Measurements from ENCODE around the gene PKDCC. TPM values are rescaled to one million over a fixed set of nuclear protein-coding genes. Genes with fewer than 3 reads are reported as not detected.

The PKDCC gene
- total RNA-seq, 1 donor from 2014 or later = not detected

GRCh38 chr2:42095923-42096408 lies 48.1 kb downstream of the PKDCC start:
- Mint-ChIP-seq H3K9me3 (peaks cover 13% of the 10 kb centered on the region), H3K4me1 (ENCODE audit: low read depth) (peaks cover 46% of the 10 kb centered on the region), H3K27ac (no peak overlapping the region), H3K4me3 (no peak overlapping the region), H3K27me3 (ENCODE audit: insufficient read depth) (peaks cover 18% of the 10 kb centered on the region), H3K36me3 (ENCODE audit: low read depth) (peaks cover 7% of the 10 kb centered on the region)
- DNase-seq (ENCODE audit: low spot score) = peak; percentile 46
- intact Hi-C loops (cut with micrococcal nuclease) = loop anchor here (1.0 to 10.0 kb wide), 6 partner anchors 73 to 569 kb away; partner anchors contain the start of genes EML4 and KCNG3

GRCh38 chr2:42096869-42097591 lies 49.2 kb downstream of the PKDCC start:
- DNase-seq (ENCODE audit: low spot score) = no peak
- H3K9me3 Mint-ChIP-seq = peaks cover 13% of the 10 kb centered on the region
- intact Hi-C loops (cut with micrococcal nuclease) = loop anchor here (1.0 to 10.0 kb wide), 6 partner anchors 72 to 568 kb away; partner anchors contain the start of genes EML4 and KCNG3
- H3K4me1 Mint-ChIP-seq (ENCODE audit: low read depth) = peaks cover 51% of the 10 kb centered on the region
- no peak overlapping the region for H3K27ac Mint-ChIP-seq
- peaks cover 7% of the 10 kb centered on the region for H3K36me3 Mint-ChIP-seq (ENCODE audit: low read depth)
- H3K4me3 Mint-ChIP-seq = no peak overlapping the region
- peaks cover 8% of the 10 kb centered on the region for H3K27me3 Mint-ChIP-seq (ENCODE audit: insufficient read depth)

- peaks cover 13% of the 10 kb centered on the region for H3K9me3 Mint-ChIP-seq
- peaks cover under 1% of the 10 kb centered on the region for H3K27me3 Mint-ChIP-seq (ENCODE audit: insufficient read depth)
- peaks cover 7% of the 10 kb centered on the region for H3K36me3 Mint-ChIP-seq (ENCODE audit: low read depth)
- peak overlapping the region; percentile 23 for H3K4me3 Mint-ChIP-seq
- H3K27ac Mint-ChIP-seq = peak overlapping the region; percentile 59
- DNase-seq (ENCODE audit: low spot score) = no peak
- peaks cover 55% of the 10 kb centered on the region for H3K4me1 Mint-ChIP-seq (ENCODE audit: low read depth)
- intact Hi-C loops (cut with micrococcal nuclease) = loop anchor here (5.0 to 10.0 kb wide), 2 partner anchors 393 to 566 kb away; partner anchors contain the start of gene KCNG3
Measured at GRCh38 chr2:42098571-42099437, 51.0 kb downstream of the PKDCC start.

GRCh38 chr2:42099438-42100173 lies 51.8 kb downstream of the PKDCC start:
- peaks cover 13% of the 10 kb centered on the region for H3K9me3 Mint-ChIP-seq
- intact Hi-C loops (cut with micrococcal nuclease) = loop anchor here (5.0 to 10.0 kb wide), 4 partner anchors 393 to 1035 kb away; partner anchors contain the start of gene KCNG3
- H3K27me3 Mint-ChIP-seq (ENCODE audit: insufficient read depth) = no peaks in the 10 kb centered on the region
- peaks cover 55% of the 10 kb centered on the region for H3K4me1 Mint-ChIP-seq (ENCODE audit: low read depth)
- H3K4me3 Mint-ChIP-seq = peak overlapping the region; percentile 23
- DNase-seq (ENCODE audit: low spot score) = no peak
- peak overlapping the region; percentile 53 for H3K27ac Mint-ChIP-seq
- H3K36me3 Mint-ChIP-seq (ENCODE audit: low read depth) = peaks cover 7% of the 10 kb centered on the region

- Mint-ChIP-seq H3K4me3 (peak overlapping the region; percentile 6), H3K27me3 (ENCODE audit: insufficient read depth) (no peaks in the 10 kb centered on the region), H3K27ac (peak overlapping the region; percentile 61), H3K4me1 (ENCODE audit: low read depth) (peaks cover 54% of the 10 kb centered on the region), H3K9me3 (peaks cover 13% of the 10 kb centered on the region), H3K36me3 (ENCODE audit: low read depth) (peaks cover 8% of the 10 kb centered on the region)
- intact Hi-C loops (cut with micrococcal nuclease) = loop anchor here (5.0 to 10.0 kb wide), 2 partner anchors 707 to 1034 kb away; no protein-coding TSS in a partner anchor
- no peak for DNase-seq (ENCODE audit: low spot score)
Measured at GRCh38 chr2:42100683-42101205, 52.9 kb downstream of the PKDCC start.

GRCh38 chr2:42101206-42102023 lies 53.6 kb downstream of the PKDCC start:
- Mint-ChIP-seq H3K27ac (peak overlapping the region; percentile 94), H3K27me3 (ENCODE audit: insufficient read depth) (no peaks in the 10 kb centered on the region), H3K9me3 (peaks cover 13% of the 10 kb centered on the region), H3K4me1 (ENCODE audit: low read depth) (peaks cover 49% of the 10 kb centered on the region), H3K4me3 (peak overlapping the region; percentile 73), H3K36me3 (ENCODE audit: low read depth) (peaks cover 8% of the 10 kb centered on the region)
- intact Hi-C loops (cut with micrococcal nuclease) = loop anchor here (1.0 to 10.0 kb wide), 5 partner anchors 32 to 1033 kb away; partner anchors contain the start of genes COX7A2L and EML4
- DNase-seq (ENCODE audit: low spot score) = peak; percentile 54

GRCh38 chr2:42102024-42102590 lies 54.3 kb downstream of the PKDCC start:
- Mint-ChIP-seq H3K36me3 (ENCODE audit: low read depth) (peaks cover 8% of the 10 kb centered on the region), H3K4me3 (peak overlapping the region; percentile 73), H3K27ac (peak overlapping the region; percentile 94), H3K4me1 (ENCODE audit: low read depth) (peaks cover 45% of the 10 kb centered on the region), H3K27me3 (ENCODE audit: insufficient read depth) (no peaks in the 10 kb centered on the region), H3K9me3 (peaks cover 13% of the 10 kb centered on the region)
- intact Hi-C loops (cut with micrococcal nuclease) = loop anchor here (1.0 to 10.0 kb wide), 5 partner anchors 31 to 1033 kb away; partner anchors contain the start of genes COX7A2L and EML4
- peak; percentile 92 for DNase-seq (ENCODE audit: low spot score)

GRCh38 chr2:42102591-42103450 lies 55.0 kb downstream of the PKDCC start:
- H3K36me3 Mint-ChIP-seq (ENCODE audit: low read depth) = peaks cover 8% of the 10 kb centered on the region
- peak overlapping the region; percentile 73 for H3K4me3 Mint-ChIP-seq
- peak overlapping the region; percentile 94 for H3K27ac Mint-ChIP-seq
- peaks cover 38% of the 10 kb centered on the region for H3K4me1 Mint-ChIP-seq (ENCODE audit: low read depth)
- intact Hi-C loops (cut with micrococcal nuclease) = loop anchor here (1.0 to 10.0 kb wide), 5 partner anchors 30 to 1032 kb away; partner anchors contain the start of genes COX7A2L and EML4
- H3K27me3 Mint-ChIP-seq (ENCODE audit: insufficient read depth) = no peaks in the 10 kb centered on the region
- DNase-seq (ENCODE audit: low spot score) = peak; percentile 39
- peaks cover 13% of the 10 kb centered on the region for H3K9me3 Mint-ChIP-seq

- no peak for DNase-seq (ENCODE audit: low spot score)
- H3K27ac Mint-ChIP-seq = peak overlapping the region; percentile 49
- peak overlapping the region; percentile 31 for H3K4me3 Mint-ChIP-seq
- H3K36me3 Mint-ChIP-seq (ENCODE audit: low read depth) = peaks cover 8% of the 10 kb centered on the region
- H3K9me3 Mint-ChIP-seq = peaks cover 13% of the 10 kb centered on the region
- intact Hi-C loops (cut with micrococcal nuclease) = loop anchor here (5.0 to 10.0 kb wide), 2 partner anchors 703 to 1031 kb away; no protein-coding TSS in a partner anchor
- no peaks in the 10 kb centered on the region for H3K27me3 Mint-ChIP-seq (ENCODE audit: insufficient read depth)
- peaks cover 29% of the 10 kb centered on the region for H3K4me1 Mint-ChIP-seq (ENCODE audit: low read depth)
Measured at GRCh38 chr2:42103829-42104228, 56.0 kb downstream of the PKDCC start.

GRCh38 chr2:42104621-42105020 lies 56.8 kb downstream of the PKDCC start:
- peaks cover 11% of the 10 kb centered on the region for H3K9me3 Mint-ChIP-seq
- H3K27ac Mint-ChIP-seq = peak overlapping the region; percentile 49
- H3K27me3 Mint-ChIP-seq (ENCODE audit: insufficient read depth) = no peaks in the 10 kb centered on the region
- no peak for DNase-seq (ENCODE audit: low spot score)
- peaks cover 8% of the 10 kb centered on the region for H3K36me3 Mint-ChIP-seq (ENCODE audit: low read depth)
- H3K4me3 Mint-ChIP-seq = peak overlapping the region; percentile 31
- intact Hi-C loops (cut with micrococcal nuclease) = loop anchor here (5.0 to 10.0 kb wide), 2 partner anchors 703 to 1030 kb away; no protein-coding TSS in a partner anchor
- peaks cover 21% of the 10 kb centered on the region for H3K4me1 Mint-ChIP-seq (ENCODE audit: low read depth)
